HG02884 (cell line): ENCODE measurements around the gene OR52W1.
"Not testable (repeated sequence)": the region's sequence is repeated elsewhere in the genome, so short reads cannot be mapped to it uniquely, and the experiment has no call there.

Experiments used
- ATAC-seq: cut with Tn5 transposase; IDR thresholded peaks from one replicate; pipeline ENCODE4 v1.9.1; 2021; ENCODE audit warnings: mild to moderate bottlenecking, moderate library complexity; ENCODE audit not compliant: unreplicated experiment

OR52W1 gene

GRCh38 chr11:6216501-6216900 lies 17.5 kb downstream of the OR52W1 start:
- no peak for ATAC-seq

DNA sequence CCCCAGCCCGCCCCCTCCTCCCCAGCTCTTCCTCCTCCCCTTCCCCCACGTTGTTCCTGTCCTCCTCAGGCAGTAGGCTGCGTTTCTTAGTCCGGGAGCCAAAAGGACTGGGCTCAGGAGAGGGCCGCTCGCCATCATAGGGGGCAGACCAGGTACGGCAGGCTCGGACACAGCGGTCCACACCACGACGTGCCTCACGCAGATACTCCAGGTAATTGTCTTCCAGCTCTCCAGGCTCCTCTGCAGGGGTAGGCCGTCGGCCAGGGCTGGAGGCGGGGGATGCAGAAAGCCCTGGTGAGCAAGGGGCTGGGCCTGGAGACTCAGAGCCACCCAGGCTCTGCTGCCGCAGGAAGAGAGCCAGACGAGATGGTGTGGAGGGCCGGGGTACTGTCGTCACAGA lies 18.7 kb downstream of the OR52W1 start:
- no peak for ATAC-seq

GRCh38 chr11:6219359-6219758 lies 20.3 kb downstream of the OR52W1 start:
- no peak for ATAC-seq

GRCh38 chr11:6223854-6224253 lies 24.8 kb downstream of the OR52W1 start:
- ATAC-seq = no peak

DNA sequence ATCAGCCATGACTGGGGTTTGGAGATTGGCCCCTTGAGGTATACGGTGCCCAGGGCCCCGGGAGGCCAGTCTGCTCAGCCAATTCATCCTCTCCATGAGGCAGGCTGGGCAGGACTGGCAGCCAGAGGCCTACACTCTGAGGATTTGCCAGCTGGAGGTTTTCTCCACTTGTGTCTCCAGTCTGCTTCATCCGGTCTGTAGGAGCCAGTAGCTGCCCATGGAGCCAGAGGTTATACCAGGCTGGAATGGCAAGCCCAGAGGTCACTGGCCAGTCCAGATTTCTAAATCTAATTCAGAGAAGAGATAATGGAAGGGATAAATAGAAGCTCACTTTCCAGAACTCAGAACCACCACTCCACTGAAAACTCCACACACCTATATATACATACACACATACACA lies 25.4 kb downstream of the OR52W1 start:
- ATAC-seq = no peak

- ATAC-seq = no peak
Measured at GRCh38 chr11:6225024-6225423, 26.0 kb downstream of the OR52W1 start.

GRCh38 chr11:6225896-6226295 lies 26.9 kb downstream of the OR52W1 start:
- no peak for ATAC-seq

DNA sequence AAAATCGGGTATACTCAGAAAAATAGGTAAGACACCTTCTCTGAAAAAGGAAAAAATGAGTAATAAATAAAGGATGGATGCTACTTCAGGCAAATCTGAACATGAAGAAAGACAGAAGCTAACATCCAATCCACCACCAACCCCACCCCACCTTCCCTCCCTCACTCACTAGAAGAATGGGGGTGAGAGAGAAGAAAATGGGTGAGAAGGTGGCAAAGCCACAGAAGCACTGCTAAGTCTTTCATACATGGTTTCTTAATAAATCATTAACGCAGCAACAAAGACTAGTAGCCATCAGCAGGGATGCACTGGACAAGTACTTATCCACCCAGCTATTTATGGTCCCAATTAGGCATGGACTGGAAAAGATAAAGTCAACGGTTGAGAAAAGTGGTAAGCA lies 29.5 kb downstream of the OR52W1 start:
- no peak for ATAC-seq

DNA sequence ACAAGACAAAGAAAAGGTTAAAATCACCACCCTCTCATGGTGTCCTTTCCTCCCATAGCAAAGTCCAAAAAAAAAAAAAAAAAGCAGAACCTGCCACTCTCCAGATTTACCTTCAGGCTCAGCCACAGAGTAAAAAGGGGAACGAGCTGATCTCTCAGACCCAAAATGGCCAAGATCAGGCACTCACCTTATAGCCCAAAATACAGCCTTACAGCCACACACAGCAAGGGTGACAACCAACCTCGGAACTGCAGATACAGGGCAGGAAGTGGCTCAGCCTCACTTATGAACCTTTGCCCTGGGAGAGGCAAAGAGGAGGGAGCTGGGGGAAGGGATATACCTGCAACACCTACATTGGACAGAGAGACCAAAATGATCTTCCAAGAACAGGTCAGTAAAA lies 30.9 kb downstream of the OR52W1 start:
- no peak for ATAC-seq

GRCh38 chr11:6232899-6233298 lies 33.9 kb downstream of the OR52W1 start:
- ATAC-seq = no peak

- ATAC-seq = no peak
Measured at GRCh38 chr11:6233984-6234386, 35.0 kb downstream of the OR52W1 start.

DNA sequence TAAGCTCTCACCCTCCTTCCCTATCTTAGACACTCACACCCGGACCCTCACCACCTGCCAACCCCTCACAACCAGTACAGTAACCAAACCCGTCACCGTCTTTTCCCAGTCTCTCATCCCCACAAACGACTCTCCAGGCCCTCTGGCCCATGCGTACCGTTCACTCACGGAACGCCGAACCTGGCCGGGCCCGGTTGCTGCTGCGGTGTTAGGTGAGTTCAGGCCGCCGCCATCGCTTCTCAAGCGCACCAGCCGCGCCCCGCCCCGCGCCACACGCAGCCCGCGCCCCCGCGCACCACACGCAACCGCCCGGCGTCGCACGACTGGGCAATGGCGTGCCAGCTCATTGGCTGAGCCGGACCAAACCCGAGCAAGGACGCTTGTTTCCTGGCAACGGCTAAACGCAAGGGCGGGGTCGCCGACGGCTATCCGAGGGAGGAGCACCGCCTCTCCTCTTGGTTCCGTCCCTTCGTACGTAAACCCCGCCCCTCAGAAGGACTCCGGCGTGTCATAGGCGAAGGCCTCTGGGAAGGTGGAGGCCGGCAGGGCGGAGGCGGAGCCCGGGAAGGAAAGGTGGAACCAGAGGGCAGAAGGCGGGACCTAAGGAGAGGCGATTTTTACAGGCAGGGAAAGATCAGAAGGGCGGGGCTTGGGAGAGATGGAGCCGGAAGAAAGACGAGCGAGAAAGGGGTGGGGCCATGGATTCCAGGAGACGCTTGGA lies 35.5 kb downstream of the OR52W1 start, which contains the start of gene FHIP1B:
Gene FHIP1B (minus strand): TSS at position 250 of the 721 bp plus-strand sequence. CDS start 10,120 bp downstream, outside the sequence.
- ATAC-seq = peak; percentile 93

DNA sequence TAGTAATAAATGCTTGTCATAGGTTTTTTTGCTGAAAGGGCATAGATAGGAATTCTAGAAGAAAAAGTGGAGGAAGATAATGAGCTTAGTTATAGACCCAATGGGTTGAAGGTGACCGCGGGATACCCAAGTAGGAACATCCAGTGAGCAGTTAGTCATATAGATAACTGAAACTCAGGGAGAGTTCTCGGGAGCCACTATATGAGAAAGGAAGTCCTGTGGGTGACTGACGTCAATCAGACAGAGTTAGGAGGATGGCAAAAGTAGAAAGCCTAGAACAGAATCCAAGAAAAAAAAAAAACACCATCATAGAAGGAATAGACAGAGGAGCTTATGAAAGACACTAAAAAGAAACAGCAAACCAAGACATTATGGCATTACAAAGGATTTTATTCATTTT lies 38.2 kb downstream of the OR52W1 start:
- no peak for ATAC-seq

DNA sequence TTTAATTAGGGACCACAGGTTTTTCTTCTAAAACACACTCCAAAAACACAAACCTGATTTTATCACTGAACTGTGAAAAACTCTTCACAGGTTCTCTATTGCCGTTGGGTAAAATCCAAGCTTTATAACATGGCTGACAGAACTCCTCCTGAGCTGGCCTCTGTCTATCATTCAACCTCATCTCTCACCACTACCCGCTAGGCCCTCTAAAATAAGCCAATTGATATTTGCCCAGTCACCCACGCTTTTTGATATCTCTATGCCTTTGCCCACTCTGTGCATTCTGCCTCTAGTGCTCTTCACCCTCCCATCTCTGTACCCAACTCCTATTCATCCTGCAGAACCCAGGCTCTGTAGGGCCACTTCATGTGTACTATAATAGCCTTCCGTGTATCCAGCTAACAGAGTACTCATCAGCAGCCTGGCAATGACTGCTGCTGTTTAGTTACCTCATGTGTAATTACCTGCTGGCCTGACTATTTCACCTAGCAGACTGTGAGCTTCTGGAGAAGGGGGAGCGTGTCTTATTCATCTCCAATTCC lies 38.8 kb downstream of the OR52W1 start:
- ATAC-seq = no peak

GRCh38 chr11:6238902-6239301 lies 39.9 kb downstream of the OR52W1 start, which contains the start of gene CNGA4:
TSS of gene CNGA4 (plus strand) at chr11:6239089. CDS start at chr11:6239207, 118 bp downstream.
- ATAC-seq = no peak

DNA sequence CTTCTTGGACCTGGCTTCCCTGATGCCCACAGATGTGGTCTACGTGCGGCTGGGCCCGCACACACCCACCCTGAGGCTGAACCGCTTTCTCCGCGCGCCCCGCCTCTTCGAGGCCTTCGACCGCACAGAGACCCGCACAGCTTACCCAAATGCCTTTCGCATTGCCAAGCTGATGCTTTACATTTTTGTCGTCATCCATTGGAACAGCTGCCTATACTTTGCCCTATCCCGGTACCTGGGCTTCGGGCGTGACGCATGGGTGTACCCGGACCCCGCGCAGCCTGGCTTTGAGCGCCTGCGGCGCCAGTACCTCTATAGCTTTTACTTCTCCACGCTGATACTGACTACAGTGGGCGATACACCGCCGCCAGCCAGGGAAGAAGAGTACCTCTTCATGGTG lies 41.1 kb downstream of the OR52W1 start:
- ATAC-seq = no peak

- ATAC-seq = no peak
Measured at GRCh38 chr11:6240781-6241180, 41.8 kb downstream of the OR52W1 start.

DNA sequence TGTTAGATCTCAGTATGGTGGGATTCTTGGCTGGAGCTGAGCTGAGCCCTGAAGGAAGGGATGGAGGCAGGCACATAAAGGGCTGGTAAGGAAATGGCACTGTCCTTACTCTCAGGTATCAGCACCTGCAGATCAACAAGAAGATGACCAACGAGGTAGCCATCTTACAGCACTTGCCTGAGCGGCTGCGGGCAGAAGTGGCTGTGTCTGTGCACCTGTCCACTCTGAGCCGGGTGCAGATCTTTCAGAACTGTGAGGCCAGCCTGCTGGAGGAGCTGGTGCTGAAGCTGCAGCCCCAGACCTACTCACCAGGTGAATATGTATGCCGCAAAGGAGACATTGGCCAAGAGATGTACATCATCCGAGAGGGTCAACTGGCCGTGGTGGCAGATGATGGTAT lies 42.3 kb downstream of the OR52W1 start:
- no peak for ATAC-seq

DNA sequence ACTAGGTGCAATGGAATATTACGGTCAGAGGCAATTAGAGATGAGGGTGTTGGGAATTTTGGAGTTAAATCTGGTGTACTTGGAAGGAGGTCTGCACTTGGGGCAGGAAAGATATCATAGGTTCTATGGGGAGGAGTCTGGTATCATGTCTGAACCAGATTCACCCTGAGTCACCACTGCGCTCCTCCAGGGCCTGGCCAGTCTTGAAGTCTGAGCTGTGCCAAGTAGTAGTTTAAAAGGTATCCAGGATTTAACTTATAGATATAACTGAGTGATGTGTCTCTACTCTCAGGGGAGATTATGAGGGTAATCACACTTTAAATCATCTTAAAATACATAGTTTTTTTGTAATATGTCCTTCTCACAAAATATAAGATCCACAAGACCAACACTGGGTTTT lies 46.5 kb downstream of the OR52W1 start:
- no peak for ATAC-seq

DNA sequence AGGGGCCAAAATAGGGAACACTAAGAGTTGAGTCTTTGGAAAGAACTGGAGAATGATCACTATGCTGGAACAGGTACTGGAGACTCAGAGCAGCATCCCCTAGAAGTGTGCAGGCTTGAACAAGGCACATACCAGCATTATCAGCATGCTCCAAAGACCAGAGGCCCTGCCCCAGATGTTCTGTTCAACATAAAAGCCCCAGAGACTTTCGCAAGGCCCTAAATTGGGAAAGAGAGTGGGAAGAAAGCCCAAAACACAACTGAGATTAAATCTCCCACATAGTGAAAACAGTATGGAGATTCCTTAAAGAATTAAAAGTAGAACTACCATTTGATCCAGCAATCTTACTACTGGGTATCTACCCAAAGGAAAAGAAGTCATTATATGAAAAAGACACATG lies 49.2 kb downstream of the OR52W1 start:
- no peak for ATAC-seq

DNA sequence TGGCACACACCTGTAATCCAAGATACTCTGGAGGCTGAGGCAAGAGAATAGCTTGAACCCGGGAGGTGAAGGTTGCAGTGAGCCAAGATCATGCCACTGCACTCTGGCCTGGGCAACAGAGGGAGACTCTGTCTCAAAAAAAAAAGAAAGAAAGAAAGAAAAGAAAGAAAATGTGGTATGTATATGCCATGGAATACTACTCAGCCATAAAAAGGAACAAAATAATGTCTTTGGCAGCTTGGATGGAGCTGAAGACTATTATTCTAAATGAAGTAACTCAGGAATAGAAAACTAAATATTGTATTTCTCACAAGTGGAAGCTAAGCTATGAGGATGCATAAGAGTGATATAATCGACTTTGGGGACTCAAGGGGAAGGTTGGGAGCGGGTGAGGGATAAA lies 49.9 kb downstream of the OR52W1 start:
- ATAC-seq = not testable (repeated sequence)
